ENCODE results near the gene HSPA1L.
"Not testable (repeated sequence)": the region's sequence is repeated elsewhere in the genome, so short reads cannot be mapped to it uniquely, and the experiment has no call there.

HSPA1L gene

DNA sequence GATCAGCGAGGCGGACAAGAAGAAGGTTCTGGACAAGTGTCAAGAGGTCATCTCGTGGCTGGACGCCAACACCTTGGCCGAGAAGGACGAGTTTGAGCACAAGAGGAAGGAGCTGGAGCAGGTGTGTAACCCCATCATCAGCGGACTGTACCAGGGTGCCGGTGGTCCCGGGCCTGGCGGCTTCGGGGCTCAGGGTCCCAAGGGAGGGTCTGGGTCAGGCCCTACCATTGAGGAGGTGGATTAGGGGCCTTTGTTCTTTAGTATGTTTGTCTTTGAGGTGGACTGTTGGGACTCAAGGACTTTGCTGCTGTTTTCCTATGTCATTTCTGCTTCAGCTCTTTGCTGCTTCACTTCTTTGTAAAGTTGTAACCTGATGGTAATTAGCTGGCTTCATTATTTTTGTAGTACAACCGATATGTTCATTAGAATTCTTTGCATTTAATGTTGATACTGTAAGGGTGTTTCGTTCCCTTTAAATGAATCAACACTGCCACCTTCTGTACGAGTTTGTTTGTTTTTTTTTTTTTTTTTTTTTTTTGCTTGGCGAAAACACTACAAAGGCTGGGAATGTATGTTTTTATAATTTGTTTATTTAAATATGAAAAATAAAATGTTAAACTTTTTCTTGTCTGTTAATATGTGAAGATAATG is 14.7 kb upstream of the HSPA1L start:
- in situ Hi-C loops (cut with MboI; ENCODE audit: low pct_unique_long_range_greater_than_20kb, low sequenced_read_pairs, unreplicated experiment), result loop anchor here (5.0 kb wide), 1 partner anchor 147 kb away; the partner anchor contains the start of gene LY6G5C
- TF ChIP-seq, protein P1, sequence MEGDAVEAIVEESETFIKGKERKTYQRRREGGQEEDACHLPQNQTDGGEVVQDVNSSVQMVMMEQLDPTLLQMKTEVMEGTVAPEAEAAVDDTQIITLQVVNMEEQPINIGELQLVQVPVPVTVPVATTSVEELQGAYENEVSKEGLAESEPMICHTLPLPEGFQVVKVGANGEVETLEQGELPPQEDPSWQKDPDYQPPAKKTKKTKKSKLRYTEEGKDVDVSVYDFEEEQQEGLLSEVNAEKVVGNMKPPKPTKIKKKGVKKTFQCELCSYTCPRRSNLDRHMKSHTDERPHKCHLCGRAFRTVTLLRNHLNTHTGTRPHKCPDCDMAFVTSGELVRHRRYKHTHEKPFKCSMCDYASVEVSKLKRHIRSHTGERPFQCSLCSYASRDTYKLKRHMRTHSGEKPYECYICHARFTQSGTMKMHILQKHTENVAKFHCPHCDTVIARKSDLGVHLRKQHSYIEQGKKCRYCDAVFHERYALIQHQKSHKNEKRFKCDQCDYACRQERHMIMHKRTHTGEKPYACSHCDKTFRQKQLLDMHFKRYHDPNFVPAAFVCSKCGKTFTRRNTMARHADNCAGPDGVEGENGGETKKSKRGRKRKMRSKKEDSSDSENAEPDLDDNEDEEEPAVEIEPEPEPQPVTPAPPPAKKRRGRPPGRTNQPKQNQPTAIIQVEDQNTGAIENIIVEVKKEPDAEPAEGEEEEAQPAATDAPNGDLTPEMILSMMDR (IDR thresholded peaks at IDR 0.05; ENCODE audit: extremely low read depth, insufficient read depth, missing control alignments), result peak; percentile 30
- no peak for DNase-seq (ENCODE audit: low spot score)

DNA sequence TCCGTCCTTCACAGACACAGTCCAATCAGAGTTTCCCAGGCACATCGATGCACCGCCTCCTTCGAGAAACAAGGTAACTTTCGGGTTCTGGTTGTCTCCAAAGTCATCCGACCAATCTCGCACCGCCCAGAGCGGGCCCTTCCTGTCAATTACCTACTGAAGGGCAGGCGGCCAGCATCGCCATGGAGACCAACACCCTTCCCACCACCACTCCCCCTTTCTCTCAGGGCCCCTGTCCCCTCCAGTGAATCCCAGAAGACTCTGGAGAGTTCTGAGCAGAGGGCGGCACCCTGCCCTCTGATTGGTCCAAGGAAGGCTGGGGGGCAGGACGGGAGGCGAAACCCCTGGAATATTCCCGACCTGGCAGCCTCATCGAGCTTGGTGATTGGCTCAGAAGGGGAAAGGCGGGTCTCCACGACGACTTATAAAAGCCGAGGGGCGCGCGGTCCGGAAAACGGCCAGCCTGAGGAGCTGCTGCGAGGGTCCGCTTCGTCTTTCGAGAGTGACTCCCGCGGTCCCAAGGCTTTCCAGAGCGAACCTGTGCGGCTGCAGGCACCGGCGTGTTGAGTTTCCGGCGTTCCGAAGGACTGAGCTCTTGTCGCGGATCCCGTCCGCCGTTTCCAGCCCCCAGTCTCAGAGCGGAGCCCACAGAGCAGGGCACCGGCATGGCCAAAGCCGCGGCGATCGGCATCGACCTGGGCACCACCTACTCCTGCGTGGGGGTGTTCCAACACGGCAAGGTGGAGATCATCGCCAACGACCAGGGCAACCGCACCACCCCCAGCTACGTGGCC is 12.4 kb upstream of the HSPA1L start, which contains the start of gene HSPA1B:
TSS of gene HSPA1B (plus strand) at position 453 of the 794 bp plus-strand sequence. CDS start at position 666, 213 bp downstream.
- in situ Hi-C loops (cut with MboI; ENCODE audit: low pct_unique_long_range_greater_than_20kb, low sequenced_read_pairs, unreplicated experiment), result no loop called here
- peak; percentile 93 for DNase-seq (ENCODE audit: low spot score)

DNA sequence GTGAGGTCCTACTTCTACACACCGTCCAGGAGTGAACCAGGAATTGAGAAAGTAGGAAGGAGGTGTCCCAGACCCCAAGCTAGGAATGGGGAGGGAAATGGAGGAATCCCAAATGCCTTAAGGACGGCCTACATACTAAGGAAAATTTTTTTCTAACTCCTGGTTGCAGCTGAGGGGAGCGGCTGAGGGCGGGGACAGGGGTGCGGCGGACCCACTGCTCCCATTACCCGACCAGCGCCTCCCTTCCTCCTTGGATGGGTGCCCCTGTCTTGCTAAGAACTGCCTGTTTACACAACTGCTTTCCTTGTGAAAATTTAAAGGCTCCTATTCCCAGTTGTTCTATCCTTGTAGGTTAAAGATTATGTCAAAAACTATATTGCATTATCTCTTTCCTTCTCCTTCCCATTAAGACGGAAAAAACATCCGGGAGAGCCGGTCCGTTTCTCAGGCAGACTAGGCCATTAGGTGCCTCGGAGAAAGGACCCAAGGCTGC is 11.8 kb upstream of the HSPA1L start:
- DNase-seq (ENCODE audit: low spot score), result peak; percentile 63
- in situ Hi-C loops (cut with MboI; ENCODE audit: low pct_unique_long_range_greater_than_20kb, low sequenced_read_pairs, unreplicated experiment), result no loop called here
- TF ChIP-seq, protein P1 (IDR thresholded peaks at IDR 0.05; ENCODE audit: extremely low read depth, insufficient read depth, missing control alignments), result no peak

More for the DNA sequence above, 12.4 kb upstream of the HSPA1L start, which contains the start of gene HSPA1B:
- TF ChIP-seq, protein P1 (IDR thresholded peaks at IDR 0.05; ENCODE audit: extremely low read depth, insufficient read depth, missing control alignments), result no peak

DNA sequence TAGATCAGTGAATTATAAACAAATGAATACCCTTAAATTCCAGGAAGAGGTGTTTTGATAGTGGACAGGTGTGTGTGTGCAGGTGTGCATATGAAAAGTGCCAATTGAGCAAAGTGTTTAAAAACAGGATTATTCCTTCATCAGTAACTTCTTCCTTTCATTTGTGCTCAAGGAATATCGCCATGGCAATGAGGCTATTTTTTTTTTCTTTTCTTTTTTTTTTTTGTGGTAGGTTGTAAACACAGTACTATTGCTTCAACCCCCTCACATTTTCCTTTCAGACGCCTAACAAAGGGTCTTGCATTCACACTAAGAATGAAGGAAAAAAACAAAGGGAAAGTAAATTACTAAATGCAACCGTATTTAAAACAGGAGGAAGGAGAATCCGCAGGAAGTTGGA is 10.5 kb upstream of the HSPA1L start:
- TF ChIP-seq, protein P1 (IDR thresholded peaks at IDR 0.05; ENCODE audit: extremely low read depth, insufficient read depth, missing control alignments), result no peak
- no peak for DNase-seq (ENCODE audit: low spot score)

DNA sequence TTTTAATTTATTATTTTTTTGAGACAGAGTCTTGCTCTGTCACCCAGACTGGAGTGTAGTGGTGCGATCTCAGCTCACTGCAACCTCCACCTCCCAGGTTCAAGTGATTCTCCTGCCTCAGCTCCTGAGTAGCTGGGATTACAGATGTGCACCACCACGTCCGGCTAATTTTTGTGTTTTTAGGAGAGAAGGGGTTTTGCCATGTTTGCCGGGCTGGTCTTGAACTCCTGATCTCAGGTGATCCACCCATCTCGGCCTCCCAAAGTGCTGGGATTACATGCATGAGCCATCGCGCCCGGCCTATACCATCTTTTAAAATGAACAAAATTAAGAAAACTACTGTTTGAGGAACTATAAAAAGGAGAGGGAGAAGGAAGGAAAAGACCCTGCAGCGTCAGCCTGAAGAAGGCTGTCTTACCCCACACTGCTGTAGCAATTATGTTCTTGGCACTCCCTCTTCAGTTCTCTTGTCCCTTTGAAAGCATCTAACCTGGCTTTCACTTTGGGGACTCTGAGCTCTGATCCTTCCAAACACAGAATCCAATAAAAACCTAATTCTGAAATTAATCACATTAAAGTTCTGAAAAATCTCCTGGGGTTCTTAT is 8.6 kb upstream of the HSPA1L start:
- in situ Hi-C loops (cut with MboI; ENCODE audit: low pct_unique_long_range_greater_than_20kb, low sequenced_read_pairs, unreplicated experiment); DNase-seq (ENCODE audit: low spot score): not testable (repeated sequence)

More for the DNA sequence above, 10.5 kb upstream of the HSPA1L start:
- in situ Hi-C loops (cut with MboI; ENCODE audit: low pct_unique_long_range_greater_than_20kb, low sequenced_read_pairs, unreplicated experiment), result no loop called here

DNA sequence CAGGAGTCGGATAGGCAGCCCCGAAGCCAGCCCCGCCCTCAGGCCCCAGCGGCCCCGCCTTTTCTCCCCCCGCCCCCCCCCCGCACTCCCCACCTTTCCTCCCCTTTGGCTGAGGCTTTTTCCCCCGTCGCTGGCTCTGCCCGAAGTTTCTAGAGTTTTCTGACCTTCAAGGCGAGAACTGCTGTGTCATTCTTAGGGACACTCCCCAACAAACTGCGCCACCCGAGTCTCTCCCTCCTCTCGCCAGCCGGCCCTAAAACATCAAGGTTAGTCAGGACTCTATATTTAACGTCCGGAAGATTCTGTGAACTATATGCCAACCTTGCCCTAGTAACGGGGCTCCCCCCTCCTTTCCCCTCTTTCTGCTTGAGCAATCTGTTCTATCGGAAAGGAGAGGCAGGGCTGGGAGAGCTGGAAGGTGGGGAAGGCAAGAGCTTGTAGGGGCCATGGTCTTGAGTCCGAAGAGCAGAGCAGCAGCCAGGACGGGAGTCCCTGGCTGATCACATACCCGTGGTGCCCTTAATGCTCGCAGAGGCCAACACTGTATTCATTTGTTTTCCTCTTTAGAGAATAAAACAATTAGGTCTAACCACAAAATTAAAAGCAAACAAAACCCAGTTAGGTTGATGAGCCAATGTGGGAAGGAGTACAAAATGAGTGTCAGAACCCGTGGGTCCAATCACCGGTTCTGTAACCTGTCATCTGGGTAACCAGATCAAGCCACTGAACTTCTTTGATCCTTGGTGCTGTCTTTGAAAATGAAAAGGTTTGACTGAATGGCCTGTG is 7.1 kb upstream of the HSPA1L start:
- peak; percentile 61 for DNase-seq (ENCODE audit: low spot score)
- in situ Hi-C loops (cut with MboI; ENCODE audit: low pct_unique_long_range_greater_than_20kb, low sequenced_read_pairs, unreplicated experiment), result no loop called here
- TF ChIP-seq, protein P1 (IDR thresholded peaks at IDR 0.05; ENCODE audit: extremely low read depth, insufficient read depth, missing control alignments), result no peak

All from GM13977 (cell line).